SH-SY5Y (cell line): ENCODE results near the gene FAM81A.

Experiments used
- GATA2 ChIP-seq: IDR thresholded peaks from 2 replicates; pipeline ENCODE4 v1.6.1; 2011; ENCODE audit warnings: mild to moderate bottlenecking, low read depth, low read length
- GATA3 ChIP-seq: IDR thresholded peaks from 2 replicates; pipeline ENCODE4 v1.6.1; 2011; ENCODE audit warnings: low read depth, mild to moderate bottlenecking, low read length, moderate library complexity

DNA sequence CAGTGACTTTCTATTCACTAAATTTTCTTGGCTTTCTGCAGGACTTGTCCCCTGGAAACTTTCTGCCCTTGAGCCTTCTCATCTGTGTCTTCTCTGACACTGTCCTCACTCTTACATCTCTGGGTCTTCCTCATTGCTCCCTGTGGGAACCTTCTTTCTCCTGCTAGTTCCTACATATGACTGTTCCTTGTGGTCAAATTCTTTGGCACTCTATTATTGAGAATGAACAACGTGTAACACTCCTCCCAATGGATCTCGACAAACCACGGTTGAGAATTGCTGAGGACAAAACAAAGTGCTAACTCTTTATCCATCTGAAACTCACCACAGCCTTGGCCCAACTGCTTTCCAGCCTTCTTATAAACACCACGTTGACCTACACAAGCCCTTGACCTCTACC, 3.5 kb upstream of the FAM81A start:
- TF ChIP-seq GATA2 = no peak
- TF ChIP-seq GATA3 = no peak
